ENCODE measurements around the gene ABCA5.

ABCA5 gene

GRCh38 chr17:69284646-69285045 is 42.3 kb downstream of the ABCA5 start:
- no peak for ATAC-seq
- no peak for TF ChIP-seq CSDC2 (CRISPR knock-in tag; IDR thresholded peaks at IDR 0.05)
- TF ChIP-seq ZC3H10 (CRISPR knock-in tag; IDR thresholded peaks at IDR 0.05): no peak
- TF ChIP-seq ZFP30 (CRISPR knock-in tag; IDR thresholded peaks at IDR 0.05): no peak
- TF ChIP-seq BACH2 (CRISPR knock-in tag; IDR thresholded peaks at IDR 0.05; ENCODE audit: borderline replicate concordance): no peak
- no peak for TF ChIP-seq ZFP3 (CRISPR knock-in tag; IDR thresholded peaks at IDR 0.05)
- TF ChIP-seq ARNTL (CRISPR knock-in tag; IDR thresholded peaks at IDR 0.05; ENCODE audit: borderline replicate concordance, low read depth): no peak
- TF ChIP-seq POU6F1 (CRISPR knock-in tag; IDR thresholded peaks at IDR 0.05; ENCODE audit: borderline replicate concordance, low read depth): no peak
- no peak for TF ChIP-seq OSR1 (CRISPR knock-in tag; IDR thresholded peaks at IDR 0.05)
- TF ChIP-seq PPARA (CRISPR knock-in tag; IDR thresholded peaks at IDR 0.05; ENCODE audit: borderline replicate concordance): no peak
- no peak for TF ChIP-seq CSRNP3 (CRISPR knock-in tag; IDR thresholded peaks at IDR 0.05)
- no peak for TF ChIP-seq GLIS3 (CRISPR knock-in tag; IDR thresholded peaks at IDR 0.05)

DNA sequence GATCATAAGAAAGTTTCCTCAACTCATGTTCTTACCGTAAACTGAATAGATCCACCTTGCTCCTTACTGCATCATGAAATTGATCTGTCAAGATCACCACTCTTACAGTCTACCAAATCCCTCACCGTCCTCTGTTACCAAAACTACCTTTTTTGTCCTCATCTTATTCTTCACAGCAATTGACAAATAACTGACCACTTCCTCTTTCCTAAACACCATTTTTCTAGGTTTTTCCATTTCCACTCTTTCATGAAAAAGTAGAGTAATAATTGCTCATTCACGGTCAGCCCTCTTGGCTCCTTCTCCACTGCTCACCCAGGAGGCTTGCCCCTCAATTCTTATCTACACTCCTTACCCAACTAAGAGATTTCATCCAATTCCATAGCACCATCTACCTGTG is 44.9 kb downstream of the ABCA5 start:
- TF ChIP-seq ZFP3 (CRISPR knock-in tag; IDR thresholded peaks at IDR 0.05) (no peak), POU6F1 (CRISPR knock-in tag; IDR thresholded peaks at IDR 0.05; ENCODE audit: borderline replicate concordance, low read depth) (no peak), TOX (CRISPR knock-in tag; IDR thresholded peaks at IDR 0.05; ENCODE audit: borderline replicate concordance) (no peak), TCF4 (CRISPR knock-in tag; IDR thresholded peaks at IDR 0.05; ENCODE audit: borderline replicate concordance) (no peak), BACH2 (CRISPR knock-in tag; IDR thresholded peaks at IDR 0.05; ENCODE audit: borderline replicate concordance) (no peak), GLIS3 (CRISPR knock-in tag; IDR thresholded peaks at IDR 0.05) (no peak), PPARA (CRISPR knock-in tag; IDR thresholded peaks at IDR 0.05; ENCODE audit: borderline replicate concordance) (no peak), ZFP30 (CRISPR knock-in tag; IDR thresholded peaks at IDR 0.05) (no peak), ZC3H10 (CRISPR knock-in tag; IDR thresholded peaks at IDR 0.05) (no peak), CSRNP3 (CRISPR knock-in tag; IDR thresholded peaks at IDR 0.05) (no peak), SNAI2 (CRISPR knock-in tag; IDR thresholded peaks at IDR 0.05) (no peak), ZNF70 (CRISPR knock-in tag; IDR thresholded peaks at IDR 0.05) (no peak), RARB (CRISPR knock-in tag; IDR thresholded peaks at IDR 0.05) (no peak), ISL1 (CRISPR knock-in tag; IDR thresholded peaks at IDR 0.05) (no peak), TSHZ2 (CRISPR knock-in tag; IDR thresholded peaks at IDR 0.05) (no peak), OSR1 (CRISPR knock-in tag; IDR thresholded peaks at IDR 0.05) (no peak), ZNF8 (CRISPR knock-in tag; IDR thresholded peaks at IDR 0.05) (no peak)
- TF ChIP-seq, protein P1, sequence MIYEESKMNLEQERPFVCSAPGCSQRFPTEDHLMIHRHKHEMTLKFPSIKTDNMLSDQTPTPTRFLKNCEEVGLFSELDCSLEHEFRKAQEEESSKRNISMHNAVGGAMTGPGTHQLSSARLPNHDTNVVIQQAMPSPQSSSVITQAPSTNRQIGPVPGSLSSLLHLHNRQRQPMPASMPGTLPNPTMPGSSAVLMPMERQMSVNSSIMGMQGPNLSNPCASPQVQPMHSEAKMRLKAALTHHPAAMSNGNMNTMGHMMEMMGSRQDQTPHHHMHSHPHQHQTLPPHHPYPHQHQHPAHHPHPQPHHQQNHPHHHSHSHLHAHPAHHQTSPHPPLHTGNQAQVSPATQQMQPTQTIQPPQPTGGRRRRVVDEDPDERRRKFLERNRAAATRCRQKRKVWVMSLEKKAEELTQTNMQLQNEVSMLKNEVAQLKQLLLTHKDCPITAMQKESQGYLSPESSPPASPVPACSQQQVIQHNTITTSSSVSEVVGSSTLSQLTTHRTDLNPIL (CRISPR knock-in tag; IDR thresholded peaks at IDR 0.05; ENCODE audit: low read depth): no peak
- no peak for ATAC-seq
